NCI-H2107 treated with DMSO at 0.1 percent for 48 hours (cell line): ENCODE data around the gene RNF13.

Experiments
- DNase-seq: peaks from one replicate; lab custom pipeline; 2025; ENCODE audit not compliant: unreplicated experiment; lab: John Stamatoyannopoulos, UW

The RNF13 gene

GRCh38 chr3:149989307-149989706 lies 176.3 kb downstream of the RNF13 start:
- DNase-seq = no peak

DNA sequence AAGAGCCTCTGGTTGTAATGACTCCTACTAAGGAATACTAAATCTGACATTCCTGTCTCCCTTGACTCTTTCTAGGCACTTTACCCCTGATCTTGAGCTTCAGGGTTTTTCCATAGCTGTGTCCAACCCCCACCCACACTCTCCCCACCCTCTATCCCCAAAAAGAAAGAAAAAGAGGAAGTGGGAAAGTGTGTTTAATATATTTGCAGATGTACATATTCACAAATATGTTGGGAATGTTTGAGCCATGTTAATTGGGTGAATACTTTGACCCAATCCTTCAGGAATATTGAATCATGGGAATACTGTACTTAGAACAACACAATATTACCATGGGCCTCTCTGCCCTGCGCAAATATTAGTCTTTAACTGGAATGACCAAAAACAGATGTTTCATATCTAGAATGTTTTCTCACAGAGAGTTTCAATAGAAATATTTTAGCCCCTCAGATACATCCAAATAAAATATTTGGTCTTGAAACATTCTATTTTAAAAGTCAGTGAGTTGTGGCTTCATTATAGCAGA lies 177.5 kb downstream of the RNF13 start:
- no peak for DNase-seq

DNA sequence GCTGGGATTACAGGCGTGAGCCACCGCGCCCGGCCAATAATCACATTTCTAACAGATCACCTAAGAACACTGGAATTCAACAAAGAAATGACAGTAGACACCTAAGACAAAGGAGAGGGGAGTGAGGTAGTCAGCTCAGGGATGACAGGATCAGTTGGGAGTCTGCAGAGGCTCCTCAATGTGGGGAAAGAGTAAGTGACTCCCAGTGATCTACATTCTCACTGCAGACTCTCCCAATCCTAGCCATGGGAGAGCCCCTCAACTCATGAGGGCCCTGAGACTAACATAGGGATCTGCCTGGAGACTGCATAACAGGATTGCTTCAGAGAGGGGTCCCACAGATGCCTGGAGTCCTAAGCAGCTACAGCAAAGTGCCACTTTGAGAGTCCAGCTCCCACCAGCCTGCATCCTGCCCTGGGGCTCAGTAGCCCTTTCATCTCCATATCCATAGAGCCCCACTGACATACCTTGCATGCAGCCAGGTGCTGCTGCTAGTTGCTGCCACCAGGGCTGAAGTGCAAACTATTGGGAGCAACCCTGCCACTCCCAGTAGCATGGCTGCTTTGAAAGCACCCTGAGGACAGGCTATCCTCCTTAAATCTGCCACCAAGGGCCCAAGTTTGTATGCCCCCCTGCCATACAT lies 179.5 kb downstream of the RNF13 start:
- DNase-seq = no peak

DNA sequence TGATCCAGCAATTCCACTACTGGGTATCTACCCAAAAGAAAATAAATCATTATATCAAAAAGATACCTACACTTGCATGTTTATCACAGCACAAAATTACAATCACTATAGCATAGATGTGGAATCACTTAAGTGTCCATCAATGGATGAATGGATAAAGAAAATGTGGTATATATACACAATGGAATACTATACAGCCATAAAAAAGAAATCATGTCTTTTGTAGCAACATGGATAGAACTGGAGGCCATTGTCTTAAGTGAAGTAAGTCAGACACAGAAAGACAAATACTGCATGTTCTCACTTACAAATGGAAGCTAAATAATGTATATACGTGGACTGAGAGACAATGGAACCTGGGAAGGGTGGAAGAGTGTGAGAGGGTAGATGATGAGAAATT lies 185.9 kb downstream of the RNF13 start:
- DNase-seq = no peak

- DNase-seq = no peak
Observed at GRCh38 chr3:149999421-149999820, 186.4 kb downstream of the RNF13 start.

DNA sequence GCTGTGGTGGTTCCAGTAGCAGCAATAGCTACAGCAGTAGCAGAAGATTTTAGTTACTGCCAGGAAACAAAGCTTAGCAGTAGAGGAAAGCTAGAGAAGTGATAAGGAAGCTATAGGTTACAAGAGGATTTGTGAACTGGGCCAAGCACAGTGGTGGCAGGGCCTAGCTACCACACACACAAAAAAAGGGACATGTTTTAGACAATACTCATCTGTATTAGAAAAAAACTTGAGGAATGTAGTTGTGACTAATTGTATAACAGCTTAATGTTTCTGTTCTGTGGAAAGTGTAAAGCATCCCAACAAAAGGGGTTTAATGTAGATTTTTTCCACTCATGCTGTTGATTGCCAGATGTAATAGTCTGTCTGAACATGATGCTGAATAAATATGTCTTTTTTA lies 187.6 kb downstream of the RNF13 start:
- DNase-seq = no peak

- DNase-seq = no peak
Observed at GRCh38 chr3:150005243-150006112, 192.5 kb downstream of the RNF13 start.

- DNase-seq = no peak
Observed at GRCh38 chr3:150006794-150007193, 193.8 kb downstream of the RNF13 start.
